Activated CD4-positive, alpha-beta T cell treated with anti-CD3 and anti-CD28 coated beads, Interleukin-2, amount 50 U/mL, for 24 hours (primary cell): ENCODE data around the gene FSTL1.

Experiments used
- DNase-seq, 2 donors: peaks; one replicate each; pipeline ENCODE4 v3.0.0-alpha.2; 2020; ENCODE audit warnings: low read depth in 1 of 2, low spot score in 1 of 2

Gene FSTL1

GRCh38 chr3:120450600-120451271 lies at the start of gene FSTL1:
Gene FSTL1, minus strand, starts transcription at chr3:120450992. Its CDS starts 246 bp downstream, at chr3:120450746.
- no peak for DNase-seq

- no peak for DNase-seq
Observed at GRCh38 chr3:120498556-120499346, 48.0 kb upstream of the FSTL1 start.

- DNase-seq, result no peak
Observed at GRCh38 chr3:120497818-120498217, 47.0 kb upstream of the FSTL1 start.

- no peak for DNase-seq
Observed at GRCh38 chr3:120497336-120497735, 46.5 kb upstream of the FSTL1 start.

- no peak for DNase-seq
Observed at GRCh38 chr3:120496278-120497002, 45.6 kb upstream of the FSTL1 start.

GRCh38 chr3:120495809-120496208 lies 45.0 kb upstream of the FSTL1 start:
- DNase-seq, result no peak

- no peak for DNase-seq
Observed at GRCh38 chr3:120492103-120492502, 41.3 kb upstream of the FSTL1 start.

GRCh38 chr3:120489421-120489820 lies 38.6 kb upstream of the FSTL1 start:
- DNase-seq, result no peak

- no peak for DNase-seq
Observed at GRCh38 chr3:120488296-120488695, 37.5 kb upstream of the FSTL1 start.

GRCh38 chr3:120487191-120487650 lies 36.4 kb upstream of the FSTL1 start:
- DNase-seq, result no peak

GRCh38 chr3:120481081-120481480 lies 30.3 kb upstream of the FSTL1 start:
- DNase-seq, result no peak

- DNase-seq, result no peak
Observed at GRCh38 chr3:120477781-120478180, 27.0 kb upstream of the FSTL1 start.

- DNase-seq, result no peak
Observed at GRCh38 chr3:120475722-120476377, 25.1 kb upstream of the FSTL1 start.

- no peak for DNase-seq
Observed at GRCh38 chr3:120473896-120474675, 23.3 kb upstream of the FSTL1 start.

GRCh38 chr3:120473389-120473788 lies 22.6 kb upstream of the FSTL1 start:
- no peak for DNase-seq

- DNase-seq, result no peak
Observed at GRCh38 chr3:120472121-120472844, 21.5 kb upstream of the FSTL1 start.

- no peak for DNase-seq
Observed at GRCh38 chr3:120471643-120472042, 20.9 kb upstream of the FSTL1 start.

GRCh38 chr3:120470870-120471269 lies 20.1 kb upstream of the FSTL1 start:
- DNase-seq, result no peak

GRCh38 chr3:120469882-120470301 lies 19.1 kb upstream of the FSTL1 start:
- no peak for DNase-seq

- no peak for DNase-seq
Observed at GRCh38 chr3:120469440-120469839, 18.6 kb upstream of the FSTL1 start.
